H1 (cell line): ENCODE data around the gene MBD3. TPM values are rescaled to one million over a fixed set of nuclear protein-coding genes. Genes with fewer than 3 reads are reported as not detected.
A peak's percentile ranks its signal among the peaks of the same experiment; 100 is the strongest.

Experiments
- CTCF ChIA-PET: fragments of 300-600 bp; sonication (Branson Sonifier 250); formaldehyde crosslinking; loops from one replicate; lab custom pipeline; 2021; ENCODE audit not compliant: partially characterized antibody; lab: Charles Lee
- POLR2A ChIA-PET: fragments of 300-600 bp; sonication (Branson Sonifier 250); formaldehyde crosslinking; loops from one replicate; lab custom pipeline; 2021; ENCODE audit warnings: inconsistent platforms; ENCODE audit not compliant: partially characterized antibody; lab: Charles Lee
- DNase-seq, 2 experiments: peaks; one replicate each; pipeline versions ENCODE4 v3.0.0 to v3.0.0-alpha.2; 2010 to 2022; ENCODE audit warnings: low spot score in 2 of 2, low read depth in 1 of 2, mixed read lengths in 1 of 2
- FAIRE-seq: peaks from 2 replicates; lab custom pipeline; 2011; peaks lifted over from hg19 to GRCh38; lab: Jason Lieb, UNC
- H2AFZ ChIP-seq: 2 replicates; pipeline ENCODE4 v1.8.1; 2012; ENCODE audit warnings: low read length, inconsistent platforms
- H2AK5ac ChIP-seq: 2 replicates; pipeline ENCODE4 v1.6.1; 2013; ENCODE audit warnings: low read depth, low read length
- H2BK120ac ChIP-seq: replicated peaks from 2 replicates; pipeline ENCODE3; 2013; ENCODE audit warnings: low read depth, low read length, inconsistent platforms
- H2BK12ac ChIP-seq: 2 replicates; pipeline ENCODE4 v1.6.1; 2013; ENCODE audit warnings: low read depth, low read length
- H2BK15ac ChIP-seq: 2 replicates; pipeline ENCODE4 v1.6.1; 2013; ENCODE audit warnings: low read length
- H2BK20ac ChIP-seq: 2 replicates; pipeline ENCODE4 v1.6.1; 2013; ENCODE audit warnings: low read length
- H2BK5ac ChIP-seq: 2 replicates; pipeline ENCODE4 v1.6.1; 2013; ENCODE audit warnings: low read depth, low read length
- H3K14ac ChIP-seq: 2 replicates; pipeline ENCODE4 v1.6.1; 2013; ENCODE audit warnings: inconsistent platforms; ENCODE audit not compliant: insufficient read length
- H3K18ac ChIP-seq: 2 replicates; pipeline ENCODE4 v1.6.1; 2013; ENCODE audit warnings: low read length; ENCODE audit errors: extremely low read depth
- H3K23ac ChIP-seq: 2 replicates; pipeline ENCODE4 v1.6.1; 2013; ENCODE audit warnings: inconsistent platforms; ENCODE audit not compliant: insufficient read length
- H3K23me2 ChIP-seq: 2 replicates; pipeline ENCODE4 v1.6.1; 2013; ENCODE audit warnings: low read depth, low read length
- H3K27ac ChIP-seq: 2 replicates; pipeline ENCODE4 v1.6.1; 2011; ENCODE audit warnings: low read depth, low read length, inconsistent platforms
- H3K27me3 ChIP-seq, 4 experiments: replicated peaks in 1 of 4; 1 replicate in 1 of 4; 2 replicates in 3 of 4; pipeline versions ENCODE4 v1.6.1 to v1.8.1; 2011 to 2013; ENCODE audit warnings: low read length in 3 of 4, mild to moderate bottlenecking in 3 of 4, inconsistent platforms in 2 of 4, mixed read lengths in 2 of 4, moderate library complexity in 1 of 4; ENCODE audit not compliant: control insufficient read depth in 3 of 4, insufficient read depth in 3 of 4; ENCODE audit errors: extremely low read depth in 1 of 4
- H3K36me3 ChIP-seq, 4 experiments: 2 replicates each; pipeline versions ENCODE4 v1.6.1 to v1.8.1; 2011 to 2013; ENCODE audit warnings: mild to moderate bottlenecking in 4 of 4, low read length in 3 of 4, moderate library complexity in 2 of 4, control low read depth in 1 of 4, inconsistent platforms in 1 of 4; ENCODE audit not compliant: insufficient read depth in 4 of 4, control insufficient read depth in 2 of 4
- H3K4ac ChIP-seq: replicated peaks from 2 replicates; pipeline ENCODE3; 2013; ENCODE audit warnings: low read length, low read depth, mixed read lengths, inconsistent platforms; ENCODE audit not compliant: insufficient read length
- H3K4me1 ChIP-seq, 4 experiments: replicated peaks in 1 of 4; 1 replicate in 1 of 4; 2 replicates in 3 of 4; pipeline versions ENCODE4 v1.6.1 to v1.8.1; 2011 to 2013; ENCODE audit warnings: low read length in 3 of 4, inconsistent platforms in 2 of 4, mixed read lengths in 1 of 4; ENCODE audit not compliant: insufficient read depth in 4 of 4, control insufficient read depth in 3 of 4
- H3K4me2 ChIP-seq, 2 experiments: 2 replicates each; pipeline versions ENCODE4 v1.6.1 to v1.8.1; 2011 to 2013; ENCODE audit warnings: low read depth in 2 of 2, low read length in 2 of 2, control low read depth in 1 of 2, inconsistent platforms in 1 of 2, mild to moderate bottlenecking in 1 of 2; ENCODE audit not compliant: insufficient read depth in 1 of 2
- H3K4me3 ChIP-seq, 4 experiments: fragments of 200-600, 300-600 bp in 1 of 4; sonication (generic), shearing (Covaris generic), sonication (Bioruptor Twin) in 1 of 4; 2 replicates each; pipeline versions ENCODE4 v1.5.1 to v1.8.1; 2011 to 2016; ENCODE audit warnings: low read length in 4 of 4, low read depth in 3 of 4, control low read depth in 2 of 4, inconsistent platforms in 2 of 4, mild to moderate bottlenecking in 2 of 4, mixed read lengths in 1 of 4, moderate library complexity in 1 of 4; ENCODE audit not compliant: insufficient read depth in 2 of 4; ENCODE audit errors: extremely low read depth in 1 of 4
- H3K56ac ChIP-seq: replicated peaks from 2 replicates; pipeline ENCODE3; 2013; ENCODE audit warnings: low read depth, mild to moderate bottlenecking, mixed read lengths, low read length, inconsistent platforms; ENCODE audit not compliant: insufficient read length
- H3K79me1 ChIP-seq: 2 replicates; pipeline ENCODE4 v1.6.1; 2013; ENCODE audit warnings: low read depth, low read length, control low read depth
- H3K79me2 ChIP-seq, 2 experiments: 2 replicates each; pipeline versions ENCODE4 v1.6.1 to v1.8.1; 2012 to 2013; ENCODE audit warnings: low read length in 2 of 2, mild to moderate bottlenecking in 2 of 2, inconsistent platforms in 1 of 2; ENCODE audit not compliant: insufficient read depth in 2 of 2, control insufficient read depth in 1 of 2
- H3K9ac ChIP-seq, 4 experiments: replicated peaks in 1 of 4; 1 replicate in 1 of 4; 2 replicates in 3 of 4; pipeline versions ENCODE4 v1.6.1 to v1.8.1; 2011 to 2013; ENCODE audit warnings: low read depth in 3 of 4, low read length in 3 of 4, control low read depth in 2 of 4, mild to moderate bottlenecking in 2 of 4, moderate library complexity in 2 of 4, inconsistent platforms in 1 of 4; ENCODE audit errors: extremely low read depth in 1 of 4
- H3K9me3 ChIP-seq, 2 experiments: 2 replicates each; pipeline versions ENCODE4 v1.6.1 to v1.8.1; 2012 to 2013; ENCODE audit warnings: mild to moderate bottlenecking in 2 of 2, moderate library complexity in 2 of 2, control low read depth in 1 of 2, inconsistent platforms in 1 of 2, low read depth in 1 of 2, low read length in 1 of 2, mixed read lengths in 1 of 2; ENCODE audit not compliant: insufficient read depth in 2 of 2
- H4K20me1 ChIP-seq, 2 experiments: replicated peaks in 1 of 2; 2 replicates each; pipeline versions ENCODE3 to v1.8.1; 2011 to 2013; ENCODE audit warnings: inconsistent platforms in 2 of 2, low read length in 2 of 2, mild to moderate bottlenecking in 1 of 2; ENCODE audit not compliant: insufficient read depth in 2 of 2, control insufficient read depth in 1 of 2
- H4K5ac ChIP-seq: 2 replicates; pipeline ENCODE4 v1.6.1; 2013; ENCODE audit warnings: low read length, low read depth, mixed read lengths, inconsistent platforms; ENCODE audit not compliant: insufficient read length
- H4K8ac ChIP-seq: 2 replicates; pipeline ENCODE4 v1.8.0; 2013; ENCODE audit warnings: mild to moderate bottlenecking, moderate library complexity, low read length, inconsistent platforms; ENCODE audit not compliant: insufficient read depth; ENCODE audit errors: extremely low read depth
- H4K91ac ChIP-seq: replicated peaks from 2 replicates; pipeline ENCODE3; 2013; ENCODE audit warnings: low read length, mixed read lengths, inconsistent platforms; ENCODE audit not compliant: insufficient read length
- GTF2F1 ChIP-seq: IDR thresholded peaks from 2 replicates; pipeline ENCODE4 v1.6.1; 2012; ENCODE audit warnings: low read depth, low read length, improper control_type of control experiment, borderline replicate concordance
- KDM1A ChIP-seq: fragments of 200-600, 300-600 bp; sonication (generic); IDR thresholded peaks from 2 replicates; pipeline ENCODE4 v1.7.1; 2016; ENCODE audit warnings: mild to moderate bottlenecking, low read length, borderline replicate concordance
- POLR2A ChIP-seq, 2 experiments: IDR thresholded peaks; 1 replicate in 1 of 2; 2 replicates in 1 of 2; pipeline ENCODE4 v1.6.1; 2011; ENCODE audit warnings: low read depth in 2 of 2, low read length in 2 of 2, mild to moderate bottlenecking in 2 of 2; ENCODE audit errors: control extremely low read depth in 1 of 2
- POLR2AphosphoS5 ChIP-seq: IDR thresholded peaks from 2 replicates; pipeline ENCODE4 v1.6.1; 2011; ENCODE audit warnings: low read depth, low read length
- RNF2 ChIP-seq: fragments of 200-900, 300-1000 bp; sonication (generic); IDR thresholded peaks from 2 replicates; pipeline ENCODE4 v1.7.1; 2016; ENCODE audit warnings: borderline replicate concordance, low read depth, mild to moderate bottlenecking, antibody characterized with exemption, low read length; ENCODE audit not compliant: poor library complexity, severe bottlenecking; ENCODE audit errors: missing control alignments
- WGBS, 2 experiments: shearing (Covaris generic) in 1 of 2; methylation state at CpG; one replicate each; pipeline versions ENCODE4 v1.1.6 to v1.1.7; 2013 to 2015; ENCODE audit warnings: low lambda C conversion rate in 2 of 2, mixed read lengths in 2 of 2, inconsistent platforms in 1 of 2, low coverage in 1 of 2, missing lambda C conversion rate in 1 of 2; ENCODE audit not compliant: insufficient replicate concordance in 2 of 2, insufficient coverage in 1 of 2, insufficient read length in 1 of 2; ENCODE audit errors: extremely low coverage in 1 of 2, missing lambda C conversion rate in 1 of 2; 5-methylcytosine and 5-hydroxymethylcytosine counted together
- polyA plus RNA-seq, 7 experiments: library from polyadenylated mRNA; depleted of rRNA in 3 of 7; stranded (reverse) in 5 of 7; unstranded in 2 of 7; fragments of >200 nt in 5 of 7; fragments of 200-250 nt in 2 of 7; gene quantifications; 1 replicate in 5 of 7; 2 replicates in 1 of 7; 4 replicates in 1 of 7; pipeline versions ENCODE4 v1.2.1 to v1.2.3, GENCODE V29; 2011 to 2013; ENCODE audit warnings: missing spikeins in 2 of 7, mixed read lengths in 2 of 7
- total RNA-seq: library from RNA; stranded (reverse); fragmentation: NEBNext Ultra II Directional; extraction: Animal tissue kit (Norgen Biotek cat#: 25700); gene quantifications from 2 replicates; pipeline ENCODE4 v1.2.1, GENCODE V29; 2021

The MBD3 gene
- total and polyA plus RNA-seq, 2 of the 8 experiments (the other 6 are each of a cell fraction or from before 2014, with no cell fraction given) = 88.2 to 110 TPM

DNA sequence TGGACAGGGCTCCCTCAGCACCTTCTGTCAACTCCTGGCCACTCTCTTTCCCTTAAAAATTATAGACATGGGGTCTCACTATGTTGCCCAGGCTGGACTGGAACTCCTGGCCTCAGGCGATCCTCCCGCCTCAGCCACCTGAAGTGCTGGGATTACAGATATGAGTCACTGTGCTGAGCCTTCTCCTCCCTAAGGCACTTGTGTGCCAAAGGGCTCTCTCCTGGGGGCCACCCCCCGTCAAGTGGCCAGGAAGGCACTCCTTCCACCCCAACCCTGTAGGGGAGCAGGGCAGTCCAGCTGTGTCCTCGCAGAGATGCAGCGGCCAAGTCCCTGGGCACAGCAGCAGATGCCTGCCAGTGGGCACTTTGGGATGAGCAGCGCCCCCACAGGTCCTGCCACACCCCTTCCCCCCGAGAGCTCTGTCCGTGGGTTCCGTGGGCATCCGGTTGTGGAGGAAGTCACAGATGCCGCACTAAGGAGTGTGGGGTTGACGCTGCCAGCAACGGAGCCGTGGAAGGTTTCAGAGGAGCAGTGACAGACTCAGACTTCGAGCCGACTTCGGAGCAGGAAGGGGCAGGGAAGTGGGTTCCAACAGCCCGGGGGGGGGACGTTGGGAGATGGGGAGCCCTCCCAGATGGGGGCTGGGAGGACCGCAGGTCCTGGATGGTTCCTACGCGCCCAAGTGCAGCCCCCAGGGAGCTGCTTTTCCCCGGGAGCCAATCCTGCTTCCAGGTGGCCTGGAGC, 15.9 kb upstream of the MBD3 start:
- no peak overlapping the region for H4K91ac ChIP-seq
- H3K23ac ChIP-seq = no peak overlapping the region
- H2BK5ac ChIP-seq = no peak overlapping the region
- no peak overlapping the region for H2BK15ac ChIP-seq
- no peak overlapping the region for H2AFZ ChIP-seq
- no peak overlapping the region for H2BK120ac ChIP-seq
- peaks cover 7 to 15% of the 10 kb centered on the region in 2 experiments for H3K79me2 ChIP-seq
- no peaks in the 10 kb centered on the region for H3K27me3 ChIP-seq
- H3K79me1 ChIP-seq = peaks cover 4% of the 10 kb centered on the region
- no peak overlapping the region for H4K5ac ChIP-seq
- no peak overlapping the region for H3K18ac ChIP-seq
- DNase-seq = no peak
- no peak overlapping the region for H2BK20ac ChIP-seq
- H3K36me3 ChIP-seq = peaks cover 18 to 33% (median 26%) of the 10 kb centered on the region in 4 experiments
- WGBS, 2 experiments = 95% methylated on average over 22 of the region's 23 CpGs; no CpG with 5 or more reads in 1 of the 2 experiments
- H3K9me3 ChIP-seq = no peaks in the 10 kb centered on the region
- no peak for FAIRE-seq
- peaks cover 8% of the 10 kb centered on the region; the same call in 1 of the 2 replicates for H3K23me2 ChIP-seq
- POLR2A ChIA-PET = interaction anchor here (1.0 to 4.0 kb wide), 6 partner anchors 9 to 35 kb away, joined by 4 to 26 read pairs (median 6); no protein-coding TSS in a partner anchor
- H2BK12ac ChIP-seq = no peak overlapping the region
- no peak for TF ChIP-seq RNF2
- TF ChIP-seq KDM1A = 0 out of 2 replicates have a peak, but pooled peaks have one; percentile 44
- 0 out of 3 replicates have a peak, but pooled peaks of 1 of the 2 experiments have one; percentile 37 for TF ChIP-seq POLR2A (IDR thresholded peaks at IDR 0.05; ENCODE audit: control extremely low read depth in 1 of 2, low read depth in 2 of 2, low read length in 2 of 2)
- no peak for TF ChIP-seq GTF2F1
- TF ChIP-seq POLR2AphosphoS5 = peak; percentile 17; the same call in 1 of the 2 replicates
- TF ChIP-seq, all 59 proteins: peak for 3
- Histone ChIP-seq H3K56ac (no peak overlapping the region), H3K27ac (no peak overlapping the region), H3K4me3 (no peak overlapping the region), H4K20me1 (peaks cover 5 to 21% of the 10 kb centered on the region in 2 experiments), H3K4ac (no peak overlapping the region), H3K4me1 (peaks cover 0 to 7% (median 3%) of the 10 kb centered on the region in 4 experiments; a peak in 6 of 7 replicates), H2AK5ac (no peak overlapping the region), H3K14ac (no peak overlapping the region), H4K8ac (no peak overlapping the region), H3K4me2 (no peak overlapping the region), H3K9ac (no peak overlapping the region)
- CTCF ChIA-PET = interaction anchor here (1.0 to 2.3 kb wide), 5 partner anchors 10 to 64 kb away, joined by 3 to 6 read pairs (median 5); no protein-coding TSS in a partner anchor
